UCSD-AML1 (cell line): ENCODE measurements around the gene ATP6V1E1.
"Not testable (repeated sequence)": the region's sequence is repeated elsewhere in the genome, so short reads cannot be mapped to it uniquely, and the experiment has no call there.

Experiments used
- DNase-seq: peaks from one replicate; lab custom pipeline; 2025; ENCODE audit not compliant: unreplicated experiment; lab: John Stamatoyannopoulos, UW

The ATP6V1E1 gene

DNA sequence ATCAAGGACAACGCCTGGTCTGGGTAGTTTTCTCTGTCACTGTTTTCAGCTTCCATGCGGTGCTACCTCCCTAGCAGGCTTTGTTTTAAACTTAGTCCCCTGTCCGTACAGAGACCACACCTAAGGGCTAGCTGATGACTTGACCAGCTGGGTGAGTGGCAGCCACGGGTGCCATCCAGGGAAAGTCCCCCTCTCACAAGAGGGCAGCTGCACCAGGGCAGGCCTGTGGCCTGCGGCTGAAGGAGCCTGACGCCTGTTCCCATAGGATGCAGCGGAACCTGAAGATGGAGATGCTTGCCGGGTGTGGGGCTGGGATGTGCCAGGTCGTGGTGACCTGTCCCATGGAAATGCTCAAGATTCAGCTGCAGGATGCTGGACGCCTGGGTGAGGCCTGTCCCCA lies 45.4 kb downstream of the ATP6V1E1 start:
- no peak for DNase-seq

- no peak for DNase-seq
These were observed 46.9 kb downstream of the ATP6V1E1 start for GRCh38 chr22:17581631-17582030.

GRCh38 chr22:17581056-17581455 lies 47.5 kb downstream of the ATP6V1E1 start:
- no peak for DNase-seq

DNA sequence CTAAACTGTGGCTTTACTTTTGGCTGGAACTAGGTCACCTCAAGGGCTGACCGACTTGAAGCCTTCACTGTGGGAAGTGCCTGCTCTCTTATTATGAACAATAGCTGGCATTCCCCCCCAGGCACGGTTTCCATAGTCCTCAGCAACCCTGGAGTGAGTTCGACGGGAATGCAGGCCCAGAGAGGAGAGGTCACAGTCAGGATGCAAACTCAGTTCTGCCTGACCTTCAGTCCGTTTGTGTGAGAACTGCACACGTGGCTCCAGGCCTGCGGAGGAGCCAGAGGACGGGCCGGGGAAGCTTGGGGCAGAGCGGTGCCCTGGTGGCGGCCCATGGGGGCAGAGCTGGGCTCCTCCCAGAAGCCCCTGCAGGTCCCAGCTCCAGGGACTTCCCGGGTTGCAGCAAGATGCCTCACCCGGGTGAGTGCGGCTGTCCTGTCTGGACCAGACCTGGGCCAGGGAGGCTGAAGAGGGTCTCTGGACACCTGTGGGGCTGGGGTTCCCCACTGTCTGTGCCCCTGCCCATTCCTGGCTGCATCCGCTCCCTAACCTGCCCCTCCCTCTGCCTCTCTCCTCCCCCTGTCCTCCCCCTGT lies 48.0 kb downstream of the ATP6V1E1 start:
- no peak for DNase-seq

DNA sequence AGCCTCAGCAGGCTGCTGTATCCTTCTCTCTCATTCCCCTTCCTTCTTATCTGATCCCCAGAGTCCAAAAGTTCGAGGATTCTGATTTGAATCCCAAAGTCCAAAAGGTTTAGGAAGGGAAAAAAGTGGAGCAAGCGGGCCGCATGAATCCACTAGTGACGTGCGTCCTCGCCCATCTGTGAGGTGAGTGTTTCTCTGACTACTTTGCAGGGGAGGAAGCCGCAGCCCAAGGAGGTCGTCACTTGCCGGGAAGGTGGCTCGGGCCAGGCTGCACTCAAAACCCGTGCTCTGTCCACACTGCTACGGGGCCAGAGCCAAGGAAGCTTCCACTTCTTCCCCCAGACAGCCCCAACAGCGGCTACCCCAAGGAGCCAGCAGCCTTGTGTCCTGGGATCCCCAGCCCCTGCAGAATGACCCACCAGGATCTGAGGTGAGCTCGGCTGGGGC lies 49.0 kb downstream of the ATP6V1E1 start:
- DNase-seq = no peak

- no peak for DNase-seq
These were observed 50.3 kb downstream of the ATP6V1E1 start for GRCh38 chr22:17578136-17578754.

DNA sequence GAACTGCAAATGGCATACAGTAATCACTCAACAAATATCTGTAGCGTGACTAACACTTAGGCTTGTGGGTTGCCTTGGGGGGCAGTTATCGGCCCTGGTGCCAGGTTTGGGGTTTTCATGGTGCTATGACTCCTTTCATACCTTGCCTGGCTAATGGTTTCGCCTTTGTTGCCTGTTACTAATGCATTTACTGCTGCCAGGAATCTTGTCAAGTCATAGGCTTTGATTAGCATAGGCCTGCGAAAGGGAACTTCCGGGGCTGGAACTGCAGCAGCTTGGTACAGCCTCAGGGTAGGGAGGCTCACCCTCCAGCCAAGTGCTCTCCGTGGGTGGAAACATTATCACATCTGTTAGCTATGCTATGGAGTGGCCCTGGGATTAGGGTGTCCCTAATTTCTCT lies 52.1 kb downstream of the ATP6V1E1 start:
- DNase-seq = no peak

DNA sequence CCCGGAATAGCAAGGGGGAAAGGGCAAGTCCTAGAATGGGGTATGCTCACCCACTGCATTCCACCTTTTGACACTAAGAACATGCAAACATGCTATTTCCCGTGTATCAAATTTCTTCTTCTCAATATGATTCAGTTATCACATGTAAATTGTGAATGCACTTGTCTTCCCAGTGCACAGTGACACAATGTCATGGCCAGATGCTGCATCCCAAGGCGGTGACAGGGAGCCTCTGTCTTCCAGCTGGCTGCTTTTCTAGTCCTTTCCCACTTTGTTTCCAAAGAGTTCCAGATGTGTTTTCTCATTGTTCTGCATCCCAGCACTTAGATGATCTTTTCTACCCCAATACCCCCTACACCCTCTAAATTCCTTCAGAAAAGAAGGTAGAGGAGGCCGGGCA lies 52.9 kb downstream of the ATP6V1E1 start:
- DNase-seq = no peak

GRCh38 chr22:17575151-17575550 lies 53.4 kb downstream of the ATP6V1E1 start:
- DNase-seq = no peak

DNA sequence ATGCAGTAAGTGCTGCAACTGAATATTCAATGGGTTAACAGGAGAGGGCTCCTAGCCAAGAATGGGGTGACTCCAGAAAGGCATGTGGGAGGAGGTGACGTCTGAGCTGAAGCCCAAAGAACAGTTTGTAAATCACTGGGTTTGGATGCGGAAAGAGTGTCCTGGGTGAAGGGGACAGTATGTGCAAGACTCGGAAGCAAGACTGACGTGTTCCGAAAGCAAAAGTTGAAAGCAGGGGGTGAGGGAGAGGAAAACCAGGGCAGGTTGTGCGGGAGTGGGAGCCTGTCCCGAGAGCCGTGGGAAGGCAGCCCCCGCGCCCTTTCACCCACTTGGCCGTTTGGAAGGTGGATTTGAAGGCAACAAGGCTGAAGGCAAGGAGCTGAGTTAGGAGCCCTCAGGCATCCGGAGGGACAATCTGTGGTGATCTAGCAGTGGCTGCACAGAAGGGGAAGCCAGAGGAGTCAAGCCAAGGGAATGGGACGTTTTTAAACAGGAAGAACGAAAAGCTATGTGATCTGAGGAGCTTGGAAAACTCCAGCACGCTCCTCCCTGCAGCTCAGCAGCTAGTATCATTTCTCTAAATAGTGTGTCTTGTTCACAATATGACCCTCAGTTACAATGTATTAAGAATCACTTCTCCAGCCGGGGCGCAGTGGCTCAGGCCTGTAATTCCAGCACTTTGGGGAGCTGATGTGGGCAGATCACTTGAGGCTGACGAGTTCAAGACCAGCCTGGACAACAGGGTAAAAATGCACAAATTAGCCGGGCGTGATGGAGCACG lies 57.5 kb downstream of the ATP6V1E1 start:
- DNase-seq = no peak

DNA sequence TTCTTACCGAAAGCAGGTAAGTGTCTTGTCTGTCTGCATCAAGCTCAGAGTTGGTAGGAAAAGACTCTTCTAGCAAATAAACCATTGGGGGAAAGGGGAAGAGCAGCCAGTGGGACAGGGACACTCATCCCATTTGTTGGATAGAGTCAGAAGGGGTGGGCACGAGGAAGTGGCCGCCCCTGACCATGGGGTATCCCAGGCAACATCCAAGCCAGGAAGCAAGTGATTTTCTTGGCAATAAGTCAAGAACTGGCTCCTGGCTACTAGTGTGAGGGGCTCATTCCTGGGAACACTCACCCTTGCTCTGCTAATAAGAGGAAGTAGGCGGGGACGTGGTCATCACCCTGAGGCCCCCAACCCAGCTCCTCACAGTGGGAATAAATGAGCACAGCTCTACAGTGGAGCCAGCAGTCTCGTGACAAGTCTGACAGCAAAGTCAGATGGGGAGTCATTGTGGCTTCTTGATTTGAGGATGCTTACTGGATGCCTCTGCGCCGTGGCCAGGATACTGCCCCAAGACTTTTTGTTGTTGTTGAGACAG lies 58.5 kb downstream of the ATP6V1E1 start:
- DNase-seq = no peak

DNA sequence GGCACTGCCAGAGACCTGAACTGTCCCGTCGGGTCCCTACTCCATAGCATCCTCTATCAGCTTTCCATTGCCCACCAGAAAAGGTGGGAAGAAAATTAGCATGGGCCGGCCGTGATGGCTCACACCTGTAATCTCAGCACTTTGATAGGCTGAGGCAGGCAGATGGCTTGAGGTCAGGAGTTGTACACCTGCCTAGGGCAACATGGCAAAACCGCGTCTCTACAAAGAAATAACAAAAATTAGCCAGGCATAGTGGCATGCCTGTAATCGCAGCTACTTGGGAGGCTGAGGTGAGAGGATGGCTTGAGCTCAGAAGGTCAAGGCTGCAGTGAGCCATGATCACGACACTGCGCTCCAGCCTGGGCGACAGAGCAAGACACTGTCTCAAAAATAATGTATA lies 61.8 kb downstream of the ATP6V1E1 start:
- DNase-seq = no peak

DNA sequence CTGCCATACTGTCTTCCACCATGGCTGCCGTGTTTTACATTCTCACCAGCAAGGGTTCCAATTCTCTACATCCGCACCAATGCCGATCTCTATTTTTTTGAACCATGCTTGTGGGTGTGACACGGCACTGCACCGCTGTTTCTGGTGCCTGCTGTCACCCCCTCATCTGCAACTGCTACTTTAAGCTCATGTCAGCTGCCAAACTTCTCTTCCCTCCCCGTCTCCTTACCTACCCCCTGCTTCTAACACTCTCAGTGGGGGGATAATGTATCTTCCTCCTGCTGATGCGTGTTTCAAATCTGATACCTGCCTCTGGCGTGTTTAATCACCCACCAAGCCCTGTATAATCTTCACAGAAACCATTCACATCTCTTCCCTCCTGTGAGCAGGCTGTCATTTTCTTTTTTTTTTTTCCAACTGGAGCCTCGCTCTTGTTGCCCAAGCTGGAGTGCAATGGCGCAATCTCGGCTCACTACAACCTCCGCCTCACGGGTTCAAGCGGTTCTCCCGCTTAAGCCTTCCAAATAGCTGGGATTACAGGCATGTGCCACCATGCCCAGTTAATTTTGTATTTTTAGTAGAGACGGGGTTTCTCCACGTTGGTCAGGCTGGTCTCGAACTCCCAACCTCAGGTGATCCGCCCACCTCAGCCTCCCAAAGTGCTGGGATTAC lies 62.4 kb downstream of the ATP6V1E1 start:
- not testable (repeated sequence) for DNase-seq

GRCh38 chr22:17563936-17564391 lies 64.6 kb downstream of the ATP6V1E1 start:
- DNase-seq = no peak

DNA sequence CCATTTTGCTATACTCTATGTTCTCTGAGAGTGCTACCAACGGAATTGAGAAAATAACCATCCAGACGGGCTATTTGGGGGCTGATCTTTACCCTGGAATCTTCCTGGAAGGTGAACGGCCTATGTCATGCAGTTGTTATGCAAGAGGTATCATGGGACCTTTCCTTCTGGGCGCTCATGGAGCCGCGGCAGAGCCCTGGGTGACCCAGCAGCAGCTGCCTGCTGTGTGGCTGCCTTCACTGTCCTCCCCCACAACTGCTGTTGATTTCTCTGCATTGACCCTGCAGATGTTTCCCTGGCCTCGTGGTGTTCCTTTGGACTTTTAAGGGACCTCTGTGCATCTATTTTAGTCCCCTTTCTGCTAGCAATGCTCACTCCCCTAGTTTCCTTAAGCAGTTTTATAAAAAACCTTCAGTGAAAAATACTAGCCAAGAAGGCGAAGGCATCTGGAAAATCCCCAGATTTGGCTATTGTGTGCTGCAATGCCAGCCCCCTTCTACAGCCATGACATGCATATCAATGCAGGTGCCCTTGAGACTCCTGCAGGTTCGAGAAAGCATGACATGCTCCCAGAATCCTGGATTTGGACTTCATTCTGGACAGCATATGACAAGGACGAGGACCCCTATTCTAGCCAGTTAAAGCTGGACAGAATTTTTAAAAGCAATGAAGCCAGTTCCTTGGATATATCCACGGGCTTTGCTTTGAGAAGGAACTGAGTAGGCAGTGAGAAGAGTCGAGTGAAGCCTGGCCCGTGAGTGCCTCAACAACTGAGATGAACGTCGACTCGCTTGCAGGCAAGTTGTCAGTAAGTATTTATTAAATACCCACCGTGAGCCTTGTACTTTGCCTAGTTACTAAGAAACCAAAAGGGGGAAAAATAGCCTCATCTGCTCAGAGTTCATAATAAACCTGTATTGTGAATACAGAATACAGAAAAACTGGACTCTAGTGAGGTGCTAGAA lies 65.4 kb downstream of the ATP6V1E1 start, which contains the start of gene SLC25A18:
Gene SLC25A18, plus strand, starts transcription at position 593 of the 965 bp plus-strand sequence. CDS start 16,447 bp downstream, outside the sequence.
- no peak for DNase-seq

DNA sequence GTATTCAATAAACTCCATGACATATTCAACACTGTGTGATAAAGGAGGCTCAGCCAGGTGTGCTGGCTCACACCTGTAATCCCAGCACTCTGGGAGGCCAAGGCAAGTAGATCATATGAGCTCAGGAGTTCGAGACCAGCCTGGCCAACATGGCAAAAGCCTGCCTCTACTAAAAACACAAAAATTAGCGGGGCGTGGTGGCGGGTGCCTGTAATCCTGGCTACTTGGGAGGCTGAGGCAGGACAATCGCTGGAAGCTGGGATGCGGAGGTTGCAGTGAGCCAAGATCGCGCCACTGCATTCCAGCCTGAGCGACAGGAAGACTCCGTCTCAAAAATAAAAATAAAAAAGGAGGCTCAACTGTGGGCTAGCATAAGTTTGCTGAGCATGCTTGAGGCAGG lies 69.4 kb downstream of the ATP6V1E1 start:
- DNase-seq = no peak

GRCh38 chr22:17554814-17555213 lies 73.7 kb downstream of the ATP6V1E1 start:
- DNase-seq = no peak

GRCh38 chr22:17552737-17553136 lies 75.8 kb downstream of the ATP6V1E1 start:
- DNase-seq = no peak

DNA sequence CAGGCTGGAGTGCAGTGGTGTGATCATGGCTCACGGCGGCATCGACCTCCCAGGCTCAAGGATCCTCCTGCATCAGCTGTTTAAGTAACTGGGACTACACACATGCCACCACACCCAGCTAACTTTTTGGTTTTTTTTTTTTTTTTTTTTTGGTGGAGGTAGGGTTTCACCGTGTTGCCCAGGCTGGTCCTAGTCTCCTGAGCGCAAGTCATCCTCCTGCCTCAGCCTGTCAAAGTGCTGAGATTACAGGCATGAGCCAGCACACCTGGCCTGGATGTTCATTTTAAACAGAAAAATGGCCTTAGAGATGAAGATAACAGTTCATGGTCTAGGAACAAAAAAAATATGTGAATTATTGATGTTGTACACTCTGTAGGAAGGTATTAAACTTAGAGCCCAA lies 78.9 kb downstream of the ATP6V1E1 start:
- DNase-seq = no peak

DNA sequence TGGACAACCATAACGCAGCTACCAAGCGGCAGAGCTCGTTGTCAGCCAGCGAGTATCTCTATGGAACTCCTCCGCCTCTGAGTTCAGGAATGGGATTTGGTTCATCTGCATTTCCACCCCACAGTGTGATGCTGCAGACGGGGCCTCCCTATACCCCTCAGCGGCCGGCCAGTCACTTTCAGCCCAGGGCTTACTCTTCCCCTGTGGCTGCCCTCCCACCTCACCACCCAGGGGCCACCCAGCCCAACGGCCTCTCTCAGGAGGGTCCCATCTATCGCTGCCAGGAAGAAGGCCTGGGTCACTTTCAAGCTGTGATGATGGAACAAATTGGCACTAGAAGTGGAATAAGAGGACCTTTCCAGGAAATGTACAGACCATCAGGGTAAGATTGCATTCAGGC lies 79.4 kb downstream of the ATP6V1E1 start:
- DNase-seq = no peak
